Lower leg skin (tissue), 3 donors: ENCODE results near the gene KRT76.

Source experiments
- CTCF ChIP-seq, 3 donors: fragments of 450-650 bp; IDR thresholded peaks; one replicate each; pipeline ENCODE4 v1.5.1; 2016; ENCODE audit warnings: antibody characterized with exemption in 3 of 3, mild to moderate bottlenecking in 3 of 3, moderate library complexity in 2 of 3
- POLR2A ChIP-seq, 2 donors: fragments of 450-650 bp; IDR thresholded peaks; one replicate each; pipeline ENCODE4 v1.6.1; 2016 to 2017; ENCODE audit warnings: antibody characterized with exemption in 2 of 2, mild to moderate bottlenecking in 1 of 2, moderate library complexity in 1 of 2

- TF ChIP-seq CTCF (IDR thresholded peaks at IDR 0.05) (no peak), POLR2A (IDR thresholded peaks at IDR 0.05) (no peak)
Observed at GRCh38 chr12:52799505-52800211, 22.5 kb upstream of the KRT76 start.
